Measurements from ENCODE around the gene IGFLR1. TPM values are rescaled to one million over a fixed set of nuclear protein-coding genes. Genes with fewer than 3 reads are reported as not detected.

Gene IGFLR1
- total RNA-seq, 1 experiment from 2014 or later, result 4.9 TPM

DNA sequence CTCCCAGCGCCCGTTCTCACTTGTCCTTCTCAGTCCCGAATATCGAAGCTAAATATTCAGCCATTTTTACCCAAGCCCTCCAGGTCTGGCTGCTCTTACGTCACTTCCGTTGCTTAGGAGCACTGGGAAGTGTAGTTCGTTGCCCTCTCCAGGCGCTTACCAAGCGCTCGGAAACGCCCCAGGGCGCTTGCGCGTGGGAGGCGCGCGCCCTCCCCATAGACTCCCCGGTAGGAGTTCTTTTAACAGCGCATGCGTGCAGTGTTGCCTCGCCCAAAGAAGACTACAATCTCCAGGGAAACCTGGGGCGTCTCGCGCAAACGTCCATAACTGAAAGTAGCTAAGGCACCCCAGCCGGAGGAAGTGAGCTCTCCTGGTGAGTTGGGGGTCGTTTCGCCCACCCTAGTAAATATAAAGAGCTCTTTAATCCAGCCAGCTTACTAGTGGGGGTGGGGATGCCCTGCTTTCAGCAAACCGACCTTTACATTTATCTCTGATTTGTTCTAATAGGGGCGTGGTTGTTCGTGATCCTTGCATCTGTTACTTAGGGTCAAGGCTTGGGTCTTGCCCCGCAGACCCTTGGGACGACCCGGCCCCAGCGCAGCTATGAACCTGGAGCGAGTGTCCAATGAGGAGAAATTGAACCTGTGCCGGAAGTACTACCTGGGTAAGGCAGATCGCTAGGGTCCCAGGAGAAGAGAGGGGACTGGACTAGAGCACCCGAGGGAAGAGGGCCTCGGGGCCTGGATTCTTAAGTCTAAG lies 3.3 kb upstream of the IGFLR1 start, which contains the start of the genes PSENEN and U2AF1L4:
TSS of gene PSENEN (plus strand) at position 324 of the 759 bp plus-strand sequence. CDS start at position 604, 280 bp downstream.
TSS of gene U2AF1L4 (minus strand) at position 91 of the 759 bp plus-strand sequence. CDS start at position 64, 27 bp downstream.
- BruUV-seq (replicated peaks), result TSS peak; percentile 72
- no peak for TF ChIP-seq EZH2 (IDR thresholded peaks at IDR 0.05; ENCODE audit: borderline replicate concordance, low read depth, low read length, poor library complexity, severe bottlenecking)
- no peak for TF ChIP-seq CTCF (conservative IDR thresholded peaks at IDR 0.05; ENCODE audit: low read depth, low read length)
- H3K4me1 ChIP-seq (ENCODE audit: insufficient read depth, low read length, poor library complexity, severe bottlenecking), result peaks cover 3% of the 10 kb centered on the region
- ChIA-PET POLR2A (ENCODE audit: low non-redundant PET) (interaction anchor here (0.7 kb wide), 1 partner anchor 15 kb away, joined by 3 read pairs; no protein-coding TSS in a partner anchor), CTCF (interaction anchor here (0.6 kb wide), 1 partner anchor 74 kb away, joined by 3 read pairs; no protein-coding TSS in a partner anchor)
- no peaks in the 10 kb centered on the region for H3K36me3 ChIP-seq (ENCODE audit: insufficient read depth, low read length, poor library complexity, severe bottlenecking)
- peak within 1 kb of the TSS; percentile 99 for H3K27ac ChIP-seq (ENCODE audit: low read depth, low read length, poor library complexity, severe bottlenecking)
- peak within 1 kb of the TSS; percentile 72 for H3K4me3 ChIP-seq (ENCODE audit: low read depth, low read length, poor library complexity, severe bottlenecking)
- no peaks in the 10 kb centered on the region for H3K27me3 ChIP-seq (replicated peaks; ENCODE audit: insufficient read depth, low read depth, low read length, poor library complexity)
- no peaks in the 10 kb centered on the region for H3K9me3 ChIP-seq (ENCODE audit: low read depth, low read length, poor library complexity, severe bottlenecking)
- intact Hi-C loops (cut with micrococcal nuclease; ENCODE audit: unreplicated experiment), result loop anchor here (10.0 kb wide), 1 partner anchor 189 kb away; the partner anchor contains the start of gene LRFN3
- DNase-seq (ENCODE audit: low spot score), result peak; percentile 99

GRCh38 chr19:35744430-35745327 lies 2.4 kb upstream of the IGFLR1 start:
- Histone ChIP-seq H3K4me3 (ENCODE audit: low read depth, low read length, poor library complexity, severe bottlenecking) (peak overlapping the region; percentile 72), H3K36me3 (ENCODE audit: insufficient read depth, low read length, poor library complexity, severe bottlenecking) (no peaks in the 10 kb centered on the region), H3K9me3 (ENCODE audit: low read depth, low read length, poor library complexity, severe bottlenecking) (no peaks in the 10 kb centered on the region), H3K4me1 (ENCODE audit: insufficient read depth, low read length, poor library complexity, severe bottlenecking) (peaks cover 3% of the 10 kb centered on the region), H3K27me3 (replicated peaks; ENCODE audit: insufficient read depth, low read depth, low read length, poor library complexity) (no peaks in the 10 kb centered on the region), H3K27ac (ENCODE audit: low read depth, low read length, poor library complexity, severe bottlenecking) (peak overlapping the region; percentile 99)
- peak; percentile 98 for DNase-seq (ENCODE audit: low spot score)
- intact Hi-C loops (cut with micrococcal nuclease; ENCODE audit: unreplicated experiment), result loop anchor here (10.0 kb wide), 1 partner anchor 190 kb away; the partner anchor contains the start of gene LRFN3
- ChIA-PET POLR2A (ENCODE audit: low non-redundant PET) (no interaction called here), CTCF (no interaction called here)
- TF ChIP-seq CTCF (conservative IDR thresholded peaks at IDR 0.05; ENCODE audit: low read depth, low read length) (peak; percentile 53), EZH2 (IDR thresholded peaks at IDR 0.05; ENCODE audit: borderline replicate concordance, low read depth, low read length, poor library complexity, severe bottlenecking) (no peak)
- TSS peak; percentile 69 for BruUV-seq (replicated peaks)
